Naive thymus-derived CD4-positive, alpha-beta T cell (primary cell): ENCODE results near the gene CLTB. TPM values are rescaled to one million over a fixed set of nuclear protein-coding genes. Genes with fewer than 3 reads are reported as not detected.

Experiments
- ATAC-seq: fragments of 150-1000 bp; cut with Tn5 transposase; 2 replicates; pipeline ENCODE4 v1.10.0; 2021; ENCODE audit warnings: mild to moderate bottlenecking, moderate library complexity
- CTCF ChIA-PET: fragments of 350-600 bp; sonication (Branson Sonifier 250); formaldehyde crosslinking; loops from one replicate; lab custom pipeline; 2021; ENCODE audit warnings: antibody characterized with exemption; lab: Charles Lee
- POLR2A ChIA-PET: fragments of 350-600 bp; sonication (Branson Sonifier 250); formaldehyde crosslinking; loops from one replicate; lab custom pipeline; 2021; ENCODE audit warnings: antibody characterized with exemption, inconsistent platforms; lab: Charles Lee
- DNase-seq, 9 donors: peaks; one replicate each; pipeline versions ENCODE4 v3.0.0 to v3.0.0-alpha.2; 2020 to 2022; ENCODE audit warnings: mixed read lengths in 1 of 9
- H3K27ac ChIP-seq: one replicate; pipeline ENCODE4 v1.7.0; 2013; ENCODE audit warnings: mild to moderate bottlenecking, low read depth, low read length, moderate library complexity
- H3K27me3 ChIP-seq, 2 donors: one replicate each; pipeline ENCODE4 v1.7.0; 2013; ENCODE audit warnings: low read length in 2 of 2, mild to moderate bottlenecking in 2 of 2, moderate library complexity in 2 of 2; ENCODE audit not compliant: control insufficient read depth in 2 of 2, insufficient read depth in 2 of 2
- H3K36me3 ChIP-seq, 3 experiments: 1 replicate in 2 of 3; 2 replicates in 1 of 3; pipeline ENCODE4 v1.7.0; 2013; ENCODE audit warnings: low read length in 3 of 3, mild to moderate bottlenecking in 3 of 3, moderate library complexity in 1 of 3; ENCODE audit not compliant: insufficient read depth in 3 of 3, control insufficient read depth in 2 of 3
- H3K4me1 ChIP-seq, 2 donors: one replicate each; pipeline ENCODE4 v1.7.0; 2013; ENCODE audit warnings: low read length in 2 of 2, mild to moderate bottlenecking in 2 of 2, moderate library complexity in 1 of 2; ENCODE audit not compliant: control insufficient read depth in 2 of 2, insufficient read depth in 2 of 2
- H3K4me3 ChIP-seq: 2 replicates; pipeline ENCODE4 v1.7.0; 2013; ENCODE audit warnings: mild to moderate bottlenecking, low read length
- H3K9me3 ChIP-seq, 3 experiments: 1 replicate in 2 of 3; 2 replicates in 1 of 3; pipeline ENCODE4 v1.7.0; 2013; ENCODE audit warnings: low read length in 3 of 3; ENCODE audit not compliant: control insufficient read depth in 2 of 3
- H3K27ac Mint-ChIP-seq, 9 donors: one replicate each; pipeline ENCODE4 v1.8.0; 2020 to 2022; ENCODE audit warnings: mixed read lengths in 9 of 9, mild to moderate bottlenecking in 8 of 9, moderate library complexity in 5 of 9, inconsistent platforms in 2 of 9
- H3K27me3 Mint-ChIP-seq, 5 donors: one replicate each; pipeline ENCODE4 v1.8.0; 2021 to 2022; ENCODE audit warnings: mixed read lengths in 5 of 5, mild to moderate bottlenecking in 1 of 5
- H3K36me3 Mint-ChIP-seq, 5 donors: one replicate each; pipeline ENCODE4 v1.8.0; 2020 to 2022; ENCODE audit warnings: mixed read lengths in 5 of 5, mild to moderate bottlenecking in 3 of 5, inconsistent platforms in 1 of 5
- H3K4me1 Mint-ChIP-seq, 7 donors: one replicate each; pipeline ENCODE4 v1.8.0; 2020 to 2022; ENCODE audit warnings: mixed read lengths in 7 of 7, mild to moderate bottlenecking in 3 of 7, inconsistent platforms in 1 of 7
- H3K4me3 Mint-ChIP-seq, 10 donors: one replicate each; pipeline ENCODE4 v1.8.0; 2020 to 2022; ENCODE audit warnings: mild to moderate bottlenecking in 10 of 10, mixed read lengths in 10 of 10, moderate library complexity in 6 of 10, inconsistent platforms in 2 of 10
- H3K9me3 Mint-ChIP-seq, 11 donors: one replicate each; pipeline ENCODE4 v1.8.0; 2020 to 2022; ENCODE audit warnings: mixed read lengths in 11 of 11, mild to moderate bottlenecking in 4 of 11, inconsistent platforms in 1 of 11, moderate library complexity in 1 of 11
- intact Hi-C, 2 donors: fragments of 100-400 bp; cut with micrococcal nuclease; formaldehyde crosslinking; loops; one replicate each; pipeline ENCODE4 v1.15.1; 2023
- polyA plus RNA-seq, 2 donors: library from polyadenylated mRNA; unstranded; fragments of 300-500 nt; fragmentation: Illumina TruSeq; gene quantifications; one replicate each; pipeline ENCODE4 v1.2.3, GENCODE V29; 2021
- total RNA-seq, 6 experiments: library from RNA in 5 of 6; stranded (reverse) in 5 of 6; gene quantifications; 1 replicate in 5 of 6; 2 replicates in 1 of 6; pipeline ENCODE4 v1.2.3 and lab custom pipeline; 2021 to 2026

The CLTB gene
- total and polyA plus RNA-seq, 7 experiments from 2014 or later = 30.6 to 90.9 (median 66.9) TPM

DNA sequence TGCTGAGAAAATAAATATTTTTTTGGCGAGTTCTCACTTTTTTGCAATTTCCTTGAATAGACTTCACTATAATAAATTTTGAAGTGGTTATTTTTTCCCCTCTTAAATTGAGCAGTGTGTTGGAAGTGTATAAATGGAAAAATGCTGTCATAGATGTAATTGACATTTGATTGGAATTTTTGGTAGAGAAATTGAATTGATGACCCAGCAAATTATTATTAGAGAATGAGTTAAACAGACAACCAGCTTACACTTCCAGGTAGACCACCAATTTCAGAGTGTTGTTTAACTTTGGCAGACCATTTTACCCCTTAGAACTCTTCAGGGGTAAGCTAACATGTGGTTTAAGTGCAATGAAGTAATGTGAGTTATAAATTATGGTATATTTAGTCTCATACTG lies 33.7 kb upstream of the CLTB start:
- Mint-ChIP-seq H3K27ac (peak overlapping the region in 2 of 9 donors; percentile 9 to 22), H3K36me3 (peaks cover 0 to 17% (median 10%) of the 10 kb centered on the region in 5 donors), H3K9me3 (peaks cover 0 to 5% (median 0%) of the 10 kb centered on the region in 11 donors), H3K4me1 (peaks cover 25 to 62% (median 50%) of the 10 kb centered on the region in 7 donors), H3K4me3 (peak overlapping the region in 7 of 10 donors; percentile 1 to 94 (median 35)), H3K27me3 (peaks cover 0 to 6% (median 0%) of the 10 kb centered on the region in 5 donors)
- Histone ChIP-seq H3K27ac (no peak overlapping the region), H3K36me3 (peaks cover 0 to 13% (median 0%) of the 10 kb centered on the region in 3 experiments), H3K9me3 (no peaks in the 10 kb centered on the region), H3K4me3 (no peak overlapping the region), H3K4me1 (peaks cover 22 to 23% of the 10 kb centered on the region in 2 donors), H3K27me3 (no peaks in the 10 kb centered on the region)
- intact Hi-C loops = loop anchor here in 1 of 2 donors (1.0 kb wide), 1 partner anchor 147 kb away; no protein-coding TSS in a partner anchor
- ChIA-PET POLR2A (interaction anchor here (0.8 to 5.2 kb wide), 3 partner anchors 35 to 93 kb away, joined by 3 to 91 read pairs (median 3); partner anchors contain the start of gene RNF44), CTCF (interaction anchor here (3.3 kb wide), 1 partner anchor 33 kb away, joined by 19 read pairs; the partner anchor contains the start of gene CLTB)
- DNase-seq = no peak
- ATAC-seq = no peak

DNA sequence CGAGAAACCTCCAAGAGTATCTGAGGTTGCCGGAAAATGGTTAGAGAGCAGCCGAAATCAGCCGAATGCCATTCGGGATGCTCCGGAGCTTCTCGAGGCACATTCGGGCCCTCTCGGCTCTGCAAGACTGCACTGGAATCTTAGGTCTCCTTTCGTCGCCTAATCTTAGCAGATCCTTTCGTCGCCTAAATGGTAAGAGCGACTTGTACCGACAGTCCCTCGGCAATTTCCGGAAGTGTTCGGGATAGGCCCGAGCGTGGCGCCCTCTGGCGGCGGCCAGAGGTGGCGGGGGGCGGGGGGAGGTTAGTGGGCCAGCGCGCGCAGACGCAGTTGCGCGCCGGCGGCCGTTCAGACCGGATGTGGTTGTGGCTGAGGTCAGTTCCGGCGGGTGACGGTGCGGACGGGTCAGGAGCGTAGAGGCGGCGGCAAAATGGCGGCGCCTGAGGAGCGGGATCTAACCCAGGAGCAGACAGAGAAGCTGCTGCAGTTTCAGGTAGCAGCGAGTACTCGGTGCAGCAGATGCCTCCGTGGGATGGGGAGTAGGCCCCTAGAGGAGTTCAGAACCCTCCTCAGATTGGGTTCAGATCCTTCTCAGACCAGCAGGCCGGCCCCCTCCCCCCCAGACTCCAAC lies 31.8 kb upstream of the CLTB start, which contains the start of gene FAF2:
FAF2 (plus strand) TSS at position 408 of the 631 bp plus-strand sequence; CDS start at position 431, 23 bp downstream.
- Mint-ChIP-seq H3K9me3 (peaks cover 0 to 5% (median 0%) of the 10 kb centered on the region in 11 donors), H3K4me1 (peaks cover 25 to 49% (median 40%) of the 10 kb centered on the region in 7 donors), H3K4me3 (peak within 1 kb of the TSS; percentile 92 to 99 (median 98)), H3K27me3 (peaks cover 0 to 8% (median 0%) of the 10 kb centered on the region in 5 donors), H3K27ac (peak within 1 kb of the TSS; percentile 81 to 99 (median 98)), H3K36me3 (peaks cover 0 to 8% (median 6%) of the 10 kb centered on the region in 5 donors)
- Histone ChIP-seq H3K27ac (peak within 1 kb of the TSS; percentile 94), H3K36me3 (peaks cover 0 to 6% (median 0%) of the 10 kb centered on the region in 3 experiments), H3K4me3 (peak within 1 kb of the TSS; percentile 99), H3K4me1 (peaks cover 22 to 23% of the 10 kb centered on the region in 2 donors), H3K9me3 (no peaks in the 10 kb centered on the region), H3K27me3 (no peaks in the 10 kb centered on the region)
- DNase-seq (peak; percentile 97 to 100 (median 99)), ATAC-seq (peak; percentile 97)
- ChIA-PET CTCF (interaction anchor here (0.7 to 3.3 kb wide), 11 partner anchors 18 to 148 kb away, joined by 3 to 19 read pairs (median 4); partner anchors contain the start of genes CLTB and RNF44), POLR2A (interaction anchor here (0.7 to 5.2 kb wide), 18 partner anchors 9 to 575 kb away, joined by 3 to 91 read pairs (median 4); partner anchors contain the start of genes CDHR2, CLTB, KIAA1191 and RNF44)
- intact Hi-C loops = loop anchor here (1.0 to 10.0 kb wide), 11 partner anchors 11 to 923 kb away; partner anchors contain the start of genes CLTB (in 2 of the 2), KIAA1191 (in 2 of the 2), RNF44 (in 2 of the 2) and ARL10 (in 1 of the 2)

GRCh38 chr5:176447591-176447977 lies 31.2 kb upstream of the CLTB start:
- H3K36me3 Mint-ChIP-seq = peaks cover 0 to 7% (median 4%) of the 10 kb centered on the region in 5 donors
- DNase-seq (no peak), ATAC-seq (peak; percentile 0)
- H3K4me3 ChIP-seq = peak overlapping the region; percentile 99
- peaks cover 24 to 44% (median 35%) of the 10 kb centered on the region in 7 donors for H3K4me1 Mint-ChIP-seq
- no peaks in the 10 kb centered on the region for H3K27me3 ChIP-seq
- CTCF ChIA-PET = interaction anchor here (0.7 to 3.3 kb wide), 10 partner anchors 17 to 148 kb away, joined by 3 to 19 read pairs (median 4); partner anchors contain the start of genes CLTB and RNF44
- peak overlapping the region; percentile 94 for H3K27ac ChIP-seq
- peaks cover 0 to 8% (median 0%) of the 10 kb centered on the region in 5 donors for H3K27me3 Mint-ChIP-seq
- H3K9me3 ChIP-seq = no peaks in the 10 kb centered on the region
- H3K36me3 ChIP-seq = peaks cover 0 to 5% (median 0%) of the 10 kb centered on the region in 3 experiments
- intact Hi-C loops = loop anchor here (1.0 to 10.0 kb wide), 4 partner anchors 10 to 923 kb away; partner anchors contain the start of genes PRELID1 (in 1 of the 2) and RAB24 (in 1 of the 2)
- H3K27ac Mint-ChIP-seq = peak overlapping the region; percentile 81 to 99 (median 98)
- POLR2A ChIA-PET = interaction anchor here (0.7 to 5.2 kb wide), 19 partner anchors 8 to 576 kb away, joined by 3 to 91 read pairs (median 4); partner anchors contain the start of genes CDHR2, CLTB, KIAA1191 and RNF44
- H3K4me1 ChIP-seq = peaks cover 22 to 23% of the 10 kb centered on the region in 2 donors
- peaks cover 0 to 5% (median 0%) of the 10 kb centered on the region in 11 donors for H3K9me3 Mint-ChIP-seq
- peak overlapping the region; percentile 92 to 99 (median 98) for H3K4me3 Mint-ChIP-seq

GRCh38 chr5:176446884-176447590 lies 30.7 kb upstream of the CLTB start:
- Mint-ChIP-seq H3K4me1 (peaks cover 20 to 38% (median 30%) of the 10 kb centered on the region in 7 donors), H3K27ac (peak overlapping the region; percentile 81 to 99 (median 98)), H3K36me3 (peaks cover 0 to 7% (median 0%) of the 10 kb centered on the region in 5 donors), H3K9me3 (peaks cover 0 to 5% (median 0%) of the 10 kb centered on the region in 11 donors), H3K4me3 (peak overlapping the region; percentile 92 to 99 (median 98)), H3K27me3 (peaks cover 0 to 8% (median 0%) of the 10 kb centered on the region in 5 donors)
- Histone ChIP-seq H3K27ac (peak overlapping the region; percentile 94), H3K27me3 (no peaks in the 10 kb centered on the region), H3K36me3 (peaks cover 0 to 5% (median 0%) of the 10 kb centered on the region in 3 experiments), H3K4me1 (peaks cover 22 to 23% of the 10 kb centered on the region in 2 donors), H3K4me3 (peak overlapping the region; percentile 99), H3K9me3 (no peaks in the 10 kb centered on the region)
- intact Hi-C loops = loop anchor here (1.0 to 10.0 kb wide), 4 partner anchors 10 to 922 kb away; partner anchors contain the start of genes PRELID1 (in 1 of the 2) and RAB24 (in 1 of the 2)
- DNase-seq (peak in 6 of 9 donors; percentile 6 to 28 (median 23)), ATAC-seq (no peak)
- POLR2A ChIA-PET = interaction anchor here (0.6 to 5.2 kb wide), 22 partner anchors 8 to 576 kb away, joined by 3 to 91 read pairs (median 4); partner anchors contain the start of genes CDHR2, CLTB, KIAA1191 and RNF44
- CTCF ChIA-PET = interaction anchor here (0.8 to 3.3 kb wide), 9 partner anchors 17 to 149 kb away, joined by 3 to 19 read pairs (median 4); partner anchors contain the start of genes CLTB and RNF44

DNA sequence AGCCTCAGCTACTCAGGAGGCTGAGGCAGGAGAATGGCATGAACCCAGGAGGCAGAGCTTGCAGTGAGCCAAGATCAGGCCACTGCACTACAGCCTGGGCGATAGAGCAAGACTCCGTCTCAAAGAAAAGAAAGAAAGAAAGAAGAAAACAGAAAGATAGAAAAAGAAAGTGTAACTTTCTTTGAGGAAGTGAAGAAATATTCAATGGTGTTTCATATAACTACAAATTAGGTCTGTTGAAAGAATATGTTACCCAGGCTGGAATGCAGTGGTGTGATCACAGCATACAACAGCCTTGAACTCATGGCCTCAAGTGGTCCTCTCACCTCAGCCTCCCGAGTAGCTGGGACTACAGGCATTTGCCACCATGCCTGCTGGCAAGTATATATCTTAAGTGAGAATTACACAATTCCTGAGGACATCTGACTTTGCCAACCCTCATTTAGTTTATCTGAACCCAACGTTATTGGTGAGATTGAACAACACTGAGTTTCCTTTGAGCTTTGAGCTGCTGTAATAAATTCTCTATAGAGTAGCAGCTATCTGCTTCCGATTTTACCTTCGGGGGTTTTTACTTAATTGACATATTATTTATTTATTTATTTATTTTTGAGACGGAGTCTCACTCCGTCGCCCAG lies 29.8 kb upstream of the CLTB start:
- intact Hi-C loops = loop anchor here (5.0 to 10.0 kb wide), 3 partner anchors 41 to 921 kb away; partner anchors contain the start of genes PRELID1 (in 1 of the 2) and RAB24 (in 1 of the 2)
- Mint-ChIP-seq H3K9me3 (peaks cover 0 to 5% (median 0%) of the 10 kb centered on the region in 11 donors), H3K36me3 (peaks cover 0 to 7% (median 0%) of the 10 kb centered on the region in 5 donors), H3K4me1 (peaks cover 18 to 38% (median 30%) of the 10 kb centered on the region in 7 donors), H3K27ac (peak overlapping the region in 1 of 9 donors; percentile 52), H3K4me3 (peak overlapping the region in 9 of 10 donors; percentile 32 to 97 (median 49)), H3K27me3 (peaks cover 0 to 11% (median 0%) of the 10 kb centered on the region in 5 donors)
- ChIA-PET CTCF (interaction anchor here (1.8 kb wide), 1 partner anchor 88 kb away, joined by 5 read pairs; no protein-coding TSS in a partner anchor), POLR2A (interaction anchor here (0.6 to 5.2 kb wide), 8 partner anchors 9 to 220 kb away, joined by 3 to 91 read pairs (median 3); partner anchors contain the start of genes CDHR2, CLTB and RNF44)
- Histone ChIP-seq H3K4me3 (no peak overlapping the region), H3K36me3 (peaks cover 0 to 5% (median 0%) of the 10 kb centered on the region in 3 experiments), H3K27ac (no peak overlapping the region), H3K9me3 (no peaks in the 10 kb centered on the region), H3K4me1 (peaks cover 22 to 23% of the 10 kb centered on the region in 2 donors), H3K27me3 (no peaks in the 10 kb centered on the region)
- DNase-seq (no peak), ATAC-seq (no peak)
